SK-N-SH (cell line): Measurements from ENCODE around the gene UROD.

Source experiments
- CTCF ChIP-seq: fragments of 200-600 bp; sonication (generic); IDR thresholded peaks from 2 replicates; pipeline ENCODE4 v1.6.1; 2017; ENCODE audit warnings: antibody characterized with exemption, mild to moderate bottlenecking, moderate library complexity
- GABPA ChIP-seq: IDR thresholded peaks from 2 replicates; pipeline ENCODE4 v1.4.0; 2012; ENCODE audit warnings: low read depth, mild to moderate bottlenecking
- RFX5 ChIP-seq: IDR thresholded peaks from 2 replicates; pipeline ENCODE4 v1.6.1; 2012; ENCODE audit warnings: mild to moderate bottlenecking, improper control_type of control experiment, low read length
- SMC3 ChIP-seq: IDR thresholded peaks from 2 replicates; pipeline ENCODE4 v1.6.1; 2012; ENCODE audit warnings: low read depth, low read length, improper control_type of control experiment

GRCh38 chr1:44964396-44964795, 47.7 kb upstream of the UROD start:
- TF ChIP-seq GABPA (no peak), RFX5 (no peak), SMC3 (no peak), CTCF (no peak)
